Measurements from ENCODE around the gene GAS2.

DNA sequence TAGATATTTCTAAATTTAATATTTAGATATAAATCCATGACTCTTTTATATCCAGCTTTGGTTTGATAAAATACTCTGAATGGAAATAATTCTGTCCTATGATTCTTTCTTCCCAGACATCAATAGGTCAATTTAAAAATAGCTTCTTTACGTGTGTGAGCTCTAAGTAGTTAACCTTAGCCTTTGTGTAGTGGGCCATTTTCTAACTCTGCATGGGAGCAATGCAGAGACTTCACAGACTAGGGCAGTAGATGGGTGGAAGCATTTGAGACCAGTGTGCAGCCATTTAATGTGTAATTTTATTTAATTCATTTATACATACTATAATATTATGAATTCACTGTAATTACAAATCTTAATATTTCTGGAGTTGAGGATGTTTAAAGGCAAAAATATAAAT, 23.8 kb downstream of the GAS2 start:
- TF ChIP-seq, protein P1, sequence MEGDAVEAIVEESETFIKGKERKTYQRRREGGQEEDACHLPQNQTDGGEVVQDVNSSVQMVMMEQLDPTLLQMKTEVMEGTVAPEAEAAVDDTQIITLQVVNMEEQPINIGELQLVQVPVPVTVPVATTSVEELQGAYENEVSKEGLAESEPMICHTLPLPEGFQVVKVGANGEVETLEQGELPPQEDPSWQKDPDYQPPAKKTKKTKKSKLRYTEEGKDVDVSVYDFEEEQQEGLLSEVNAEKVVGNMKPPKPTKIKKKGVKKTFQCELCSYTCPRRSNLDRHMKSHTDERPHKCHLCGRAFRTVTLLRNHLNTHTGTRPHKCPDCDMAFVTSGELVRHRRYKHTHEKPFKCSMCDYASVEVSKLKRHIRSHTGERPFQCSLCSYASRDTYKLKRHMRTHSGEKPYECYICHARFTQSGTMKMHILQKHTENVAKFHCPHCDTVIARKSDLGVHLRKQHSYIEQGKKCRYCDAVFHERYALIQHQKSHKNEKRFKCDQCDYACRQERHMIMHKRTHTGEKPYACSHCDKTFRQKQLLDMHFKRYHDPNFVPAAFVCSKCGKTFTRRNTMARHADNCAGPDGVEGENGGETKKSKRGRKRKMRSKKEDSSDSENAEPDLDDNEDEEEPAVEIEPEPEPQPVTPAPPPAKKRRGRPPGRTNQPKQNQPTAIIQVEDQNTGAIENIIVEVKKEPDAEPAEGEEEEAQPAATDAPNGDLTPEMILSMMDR (IDR thresholded peaks at IDR 0.05): no peak
- TF ChIP-seq POLR2A (IDR thresholded peaks at IDR 0.05): no peak
